Mesothelial cell of epicardium (in vitro differentiated cells): ENCODE measurements around the gene GAPDHS. TPM values are rescaled to one million over a fixed set of nuclear protein-coding genes. Genes with fewer than 3 reads are reported as not detected.

Experiments used
- DNase-seq, 2 experiments: peaks; one replicate each; pipeline ENCODE4 v3.0.0; 2021; ENCODE audit warnings: low spot score in 2 of 2; ENCODE audit not compliant: unreplicated experiment in 2 of 2
- H3K27ac Mint-ChIP-seq: 2 replicates; pipeline ENCODE4 v1.8.0; 2021; ENCODE audit warnings: mixed read lengths
- H3K27me3 Mint-ChIP-seq: 2 replicates; pipeline ENCODE4 v1.8.0; 2021; ENCODE audit warnings: low read depth, mixed read lengths
- H3K36me3 Mint-ChIP-seq: 2 replicates; pipeline ENCODE4 v1.8.0; 2021; ENCODE audit warnings: mixed read lengths
- H3K4me1 Mint-ChIP-seq: 2 replicates; pipeline ENCODE4 v1.8.0; 2021; ENCODE audit warnings: mixed read lengths
- H3K4me3 Mint-ChIP-seq: 2 replicates; pipeline ENCODE4 v1.8.0; 2021; ENCODE audit warnings: mild to moderate bottlenecking, moderate library complexity, mixed read lengths
- H3K9me3 Mint-ChIP-seq: 2 replicates; pipeline ENCODE4 v1.8.0; 2021; ENCODE audit warnings: mixed read lengths
- total RNA-seq: library from RNA; stranded (reverse); gene quantifications from 3 replicates; pipeline ENCODE4 v1.2.1, GENCODE V29; 2021
- TF ChIP-seq, protein P1 (sequence below): fragments of 200-600 bp; sonication (generic); IDR thresholded peaks from one replicate; pipeline ENCODE4 v1.5.0; 2021; ENCODE audit warnings: antibody characterized with exemption; ENCODE audit not compliant: unreplicated experiment

Gene GAPDHS
- total RNA-seq, 1 donor from 2014 or later: not detected

DNA sequence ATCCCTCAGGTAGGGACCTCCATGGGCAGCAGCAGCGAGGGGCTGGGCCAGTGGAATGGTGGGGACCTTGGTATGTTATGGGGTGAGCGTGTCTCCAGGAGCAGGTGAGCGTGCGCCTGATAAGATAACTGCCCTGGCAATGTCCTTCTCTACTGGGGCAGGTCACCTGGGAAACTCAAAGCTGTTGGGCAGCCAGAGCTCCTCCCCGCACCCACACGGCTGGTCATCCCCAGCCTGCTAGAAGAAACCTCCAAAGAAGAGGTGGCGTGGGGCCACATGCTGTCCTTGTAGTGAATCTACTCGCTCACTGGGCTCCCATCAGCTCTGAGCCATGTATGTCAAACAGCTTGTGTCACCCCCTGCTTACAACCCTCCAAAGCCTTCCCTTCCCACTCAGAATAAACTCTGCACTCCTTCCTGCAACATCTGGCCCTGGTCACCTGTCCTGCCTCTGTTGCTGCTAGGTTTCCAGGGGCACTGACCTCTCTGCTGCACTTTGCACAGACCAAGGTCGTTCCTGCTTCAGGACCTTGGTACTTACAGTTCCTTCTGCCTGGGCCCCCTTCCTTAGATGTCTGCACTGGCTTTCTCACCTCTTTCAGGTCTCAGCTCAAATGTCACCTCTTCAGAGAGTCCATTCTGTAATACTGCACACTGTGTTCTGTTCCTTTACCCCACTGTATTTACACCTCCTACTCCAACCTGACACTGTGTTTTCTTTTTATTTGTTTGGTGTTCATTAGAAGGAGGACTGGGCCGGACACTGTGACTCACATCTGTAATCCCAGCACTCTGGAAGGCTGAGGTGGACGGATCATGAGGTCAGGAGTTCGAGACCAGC, 32.0 kb downstream of the GAPDHS start:
- Mint-ChIP-seq H3K27me3 (peaks cover 69% of the 10 kb centered on the region), H3K36me3 (no peaks in the 10 kb centered on the region), H3K9me3 (no peaks in the 10 kb centered on the region), H3K27ac (no peak overlapping the region), H3K4me1 (no peaks in the 10 kb centered on the region), H3K4me3 (no peak overlapping the region)
- TF ChIP-seq, protein P1, sequence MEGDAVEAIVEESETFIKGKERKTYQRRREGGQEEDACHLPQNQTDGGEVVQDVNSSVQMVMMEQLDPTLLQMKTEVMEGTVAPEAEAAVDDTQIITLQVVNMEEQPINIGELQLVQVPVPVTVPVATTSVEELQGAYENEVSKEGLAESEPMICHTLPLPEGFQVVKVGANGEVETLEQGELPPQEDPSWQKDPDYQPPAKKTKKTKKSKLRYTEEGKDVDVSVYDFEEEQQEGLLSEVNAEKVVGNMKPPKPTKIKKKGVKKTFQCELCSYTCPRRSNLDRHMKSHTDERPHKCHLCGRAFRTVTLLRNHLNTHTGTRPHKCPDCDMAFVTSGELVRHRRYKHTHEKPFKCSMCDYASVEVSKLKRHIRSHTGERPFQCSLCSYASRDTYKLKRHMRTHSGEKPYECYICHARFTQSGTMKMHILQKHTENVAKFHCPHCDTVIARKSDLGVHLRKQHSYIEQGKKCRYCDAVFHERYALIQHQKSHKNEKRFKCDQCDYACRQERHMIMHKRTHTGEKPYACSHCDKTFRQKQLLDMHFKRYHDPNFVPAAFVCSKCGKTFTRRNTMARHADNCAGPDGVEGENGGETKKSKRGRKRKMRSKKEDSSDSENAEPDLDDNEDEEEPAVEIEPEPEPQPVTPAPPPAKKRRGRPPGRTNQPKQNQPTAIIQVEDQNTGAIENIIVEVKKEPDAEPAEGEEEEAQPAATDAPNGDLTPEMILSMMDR: no peak
- no peak for DNase-seq

DNA sequence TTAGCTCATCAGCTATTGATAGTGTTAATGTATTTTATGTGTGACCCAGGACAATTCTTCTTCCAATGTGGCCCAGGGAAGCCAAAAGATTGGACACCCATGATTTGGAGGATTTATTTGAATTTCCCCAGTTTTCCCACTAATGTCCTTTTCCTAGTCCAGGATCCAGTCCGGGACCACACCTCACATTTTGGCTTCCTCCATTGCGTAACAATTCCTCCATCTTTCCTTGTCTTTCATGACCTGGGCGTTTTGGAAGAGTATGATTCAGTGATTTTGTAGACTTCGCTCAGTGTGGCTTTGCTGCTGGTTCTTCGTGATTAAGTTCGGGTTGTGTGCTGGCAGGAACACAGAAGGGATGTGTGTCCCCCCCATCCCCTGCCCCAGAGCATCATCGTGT, 33.5 kb downstream of the GAPDHS start:
- Mint-ChIP-seq H3K27me3 (peaks cover 65% of the 10 kb centered on the region), H3K4me1 (no peaks in the 10 kb centered on the region), H3K4me3 (no peak overlapping the region), H3K27ac (no peak overlapping the region), H3K9me3 (no peaks in the 10 kb centered on the region), H3K36me3 (no peaks in the 10 kb centered on the region)
- TF ChIP-seq, protein P1: no peak
- DNase-seq: no peak

DNA sequence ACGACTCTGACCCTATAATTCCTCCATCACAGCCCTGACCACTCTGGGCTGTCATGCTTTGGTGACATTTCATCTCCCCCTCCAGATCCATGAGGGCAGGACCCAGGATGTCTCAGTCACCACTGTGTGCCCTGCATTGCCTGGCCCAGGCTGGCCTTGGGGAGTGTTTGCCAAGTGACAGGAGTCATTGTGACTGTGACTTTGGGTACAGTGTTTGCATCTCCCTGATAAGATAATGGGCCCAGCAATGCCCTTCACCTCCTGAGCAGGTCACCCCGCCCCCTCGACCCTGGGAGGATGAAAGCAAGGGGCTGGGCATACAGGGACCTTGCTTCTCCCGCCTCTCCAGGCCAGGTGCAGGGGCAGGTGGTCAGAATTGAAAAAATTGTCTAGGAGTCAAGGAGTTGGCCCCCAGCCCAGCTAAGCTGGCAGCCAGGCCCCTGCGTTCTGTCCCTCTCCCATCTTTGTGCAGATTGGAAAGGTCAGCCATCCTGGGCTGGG, 36.1 kb downstream of the GAPDHS start:
- no peak for DNase-seq
- no peaks in the 10 kb centered on the region for H3K36me3 Mint-ChIP-seq
- peaks cover 57% of the 10 kb centered on the region for H3K27me3 Mint-ChIP-seq
- H3K4me3 Mint-ChIP-seq: no peak overlapping the region
- no peaks in the 10 kb centered on the region for H3K4me1 Mint-ChIP-seq
- no peaks in the 10 kb centered on the region for H3K9me3 Mint-ChIP-seq
- TF ChIP-seq, protein P1: no peak
- no peak overlapping the region for H3K27ac Mint-ChIP-seq

GRCh38 chr19:35571406-35571965, 38.2 kb downstream of the GAPDHS start:
- H3K4me1 Mint-ChIP-seq: no peaks in the 10 kb centered on the region
- DNase-seq: no peak
- H3K9me3 Mint-ChIP-seq: peaks cover 19% of the 10 kb centered on the region
- TF ChIP-seq, protein P1: no peak
- no peaks in the 10 kb centered on the region for H3K36me3 Mint-ChIP-seq
- H3K27me3 Mint-ChIP-seq: peaks cover 45% of the 10 kb centered on the region
- no peak overlapping the region for H3K27ac Mint-ChIP-seq
- no peak overlapping the region for H3K4me3 Mint-ChIP-seq

DNA sequence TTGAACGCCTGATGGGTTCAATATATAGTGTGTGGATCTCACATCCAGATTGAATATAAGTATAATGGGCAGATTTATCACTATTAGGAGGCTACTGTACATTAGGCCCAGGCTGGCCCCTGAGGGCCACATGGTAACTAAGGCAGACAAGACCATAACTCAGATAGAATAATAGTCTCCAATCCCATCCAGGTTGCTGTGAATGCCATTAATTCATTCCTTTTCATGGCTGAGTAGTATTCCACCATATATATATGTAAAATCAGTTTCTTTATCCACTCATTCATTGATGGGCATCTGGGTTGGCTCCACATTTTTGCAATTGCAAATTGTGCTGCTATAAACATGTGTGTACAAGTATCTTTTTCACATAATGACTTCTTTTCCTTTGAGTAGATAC, 44.7 kb downstream of the GAPDHS start:
- TF ChIP-seq, protein P1: no peak
- no peak for DNase-seq
- Mint-ChIP-seq H3K27ac (no peak overlapping the region), H3K4me1 (no peaks in the 10 kb centered on the region), H3K27me3 (peaks cover 10% of the 10 kb centered on the region), H3K4me3 (no peak overlapping the region), H3K9me3 (peaks cover 26% of the 10 kb centered on the region), H3K36me3 (no peaks in the 10 kb centered on the region)
